HCT116 (cell line): ENCODE results near the gene RFX2. TPM values are rescaled to one million over a fixed set of nuclear protein-coding genes. Genes with fewer than 3 reads are reported as not detected.

Experiments
- ATAC-seq: fragments of 200-7000 bp; cut with Tn5 transposase; 2 replicates; pipeline ENCODE4 v1.9.1; 2020; ENCODE audit warnings: mild to moderate bottlenecking, moderate library complexity
- BruUV-seq: library from RNA; stranded (reverse); fragments of 400-500 nt; replicated peaks from 2 replicates; lab custom pipeline; 2021; lab: Mats Ljungman, UMichigan
- CTCF ChIA-PET: fragments of 300-600 bp; sonication (Branson Sonifier 250); formaldehyde crosslinking; loops from one replicate; lab custom pipeline; 2021; ENCODE audit warnings: antibody characterized with exemption; lab: Charles Lee
- POLR2A ChIA-PET: fragments of 300-600, 350-600 bp; sonication (Branson Sonifier 250); formaldehyde crosslinking; loops from one replicate; lab custom pipeline; 2021; ENCODE audit warnings: antibody characterized with exemption; lab: Charles Lee
- RAD21 ChIA-PET, 2 experiments: fragments of 300-600 bp; sonication (Branson Sonifier 250); formaldehyde crosslinking; loops; one replicate each; lab custom pipeline; 2023; ENCODE audit warnings: low total read pairs in 2 of 2; ENCODE audit not compliant: uncharacterized antibody in 2 of 2, unreplicated experiment in 2 of 2, low non-redundant PET in 1 of 2; lab: Charles Lee
- DNase-seq: peaks from one replicate; pipeline ENCODE4 v3.0.0-alpha.2; 2010; ENCODE audit warnings: low read depth, low spot score
- H2AFZ ChIP-seq: fragments of 200-600 bp; shearing (Covaris generic), sonication (generic); 2 replicates; pipeline ENCODE4 v1.6.1; 2017; ENCODE audit warnings: low read depth, mixed run types, mixed read lengths, antibody characterized with exemption, low read length; ENCODE audit not compliant: poor library complexity, severe bottlenecking
- H3K27ac ChIP-seq: 2 replicates; pipeline ENCODE4 v1.5.1; 2012; ENCODE audit warnings: low read depth, low read length
- H3K27me3 ChIP-seq: fragments of 200-600 bp; sonication (generic); 2 replicates; pipeline ENCODE4 v1.6.1; 2016; ENCODE audit warnings: mixed run types, low read length, mixed read lengths; ENCODE audit not compliant: insufficient read depth
- H3K36me3 ChIP-seq, 2 experiments: fragments of 200-500 bp in 1 of 2; fragments of 200-600 bp in 1 of 2; sonication (Bioruptor generic) in 1 of 2; sonication (generic) in 1 of 2; 2 replicates each; pipeline versions ENCODE4 v1.5.1 to v1.6.1; 2014 to 2016; ENCODE audit warnings: low read length in 2 of 2, inconsistent platforms in 1 of 2, mixed read lengths in 1 of 2, mixed run types in 1 of 2; ENCODE audit not compliant: insufficient read depth in 2 of 2, control insufficient read depth in 1 of 2
- H3K4me1 ChIP-seq, 2 experiments: fragments of 200-600 bp in 1 of 2; sonication (generic) in 1 of 2; 2 replicates each; pipeline versions ENCODE4 v1.5.1 to v1.6.1; 2012 to 2017; ENCODE audit warnings: low read length in 2 of 2, inconsistent platforms in 1 of 2, mild to moderate bottlenecking in 1 of 2, mixed read lengths in 1 of 2, mixed run types in 1 of 2, moderate library complexity in 1 of 2; ENCODE audit not compliant: insufficient read depth in 2 of 2, control insufficient read depth in 1 of 2
- H3K4me2 ChIP-seq: fragments of 200-600 bp; sonication (generic); 2 replicates; pipeline ENCODE4 v1.6.1; 2017; ENCODE audit warnings: mixed run types, low read length, mixed read lengths
- H3K4me3 ChIP-seq, 2 experiments: fragments of 200-600 bp in 1 of 2; sonication (generic) in 1 of 2; replicated peaks in 1 of 2; 2 replicates each; pipeline ENCODE4 v1.5.1; 2011 to 2016; ENCODE audit warnings: low read length in 2 of 2, control low read depth in 1 of 2, low read depth in 1 of 2, mild to moderate bottlenecking in 1 of 2, mixed read lengths in 1 of 2, mixed run types in 1 of 2
- H3K79me2 ChIP-seq: fragments of 200-600 bp; sonication (generic); 2 replicates; pipeline ENCODE4 v1.6.1; 2017; ENCODE audit warnings: mild to moderate bottlenecking, mixed run types, low read length, moderate library complexity, mixed read lengths; ENCODE audit not compliant: insufficient read depth
- H3K9ac ChIP-seq: fragments of 200-600 bp; sonication (generic); 2 replicates; pipeline ENCODE4 v1.6.1; 2016; ENCODE audit warnings: low read length, mixed read lengths
- H3K9me2 ChIP-seq: fragments of 200-600 bp; sonication (generic), shearing (Covaris generic); 2 replicates; pipeline ENCODE4 v1.6.1; 2017; ENCODE audit warnings: mixed run types, mild to moderate bottlenecking, moderate library complexity; ENCODE audit not compliant: insufficient read depth
- H3K9me3 ChIP-seq, 2 experiments: fragments of 200-500 bp in 1 of 2; fragments of 200-600 bp in 1 of 2; sonication (Bioruptor generic) in 1 of 2; sonication (generic) in 1 of 2; 2 replicates each; pipeline ENCODE4 v1.6.1; 2014 to 2017; ENCODE audit warnings: low read length in 2 of 2, mixed read lengths in 2 of 2, inconsistent platforms in 1 of 2, low read depth in 1 of 2, mild to moderate bottlenecking in 1 of 2, mixed run types in 1 of 2, moderate library complexity in 1 of 2; ENCODE audit not compliant: control insufficient read depth in 1 of 2, insufficient read depth in 1 of 2
- H4K20me1 ChIP-seq: fragments of 200-600 bp; sonication (generic), shearing (Covaris generic); 2 replicates; pipeline ENCODE4 v1.6.1; 2017; ENCODE audit warnings: mixed run types, mild to moderate bottlenecking, moderate library complexity; ENCODE audit not compliant: insufficient read depth
- CEBPB ChIP-seq: IDR thresholded peaks from 2 replicates; pipeline ENCODE4 v1.6.1; 2012; ENCODE audit warnings: low read depth
- EZH2 ChIP-seq: fragments of 200-600 bp; sonication (generic); IDR thresholded peaks from 2 replicates; pipeline ENCODE4 v1.6.1; 2017; ENCODE audit warnings: antibody characterized with exemption, mixed run types
- FOSL1 ChIP-seq: IDR thresholded peaks from 2 replicates; pipeline ENCODE4 v1.6.1; 2012; ENCODE audit warnings: low read depth
- JUND ChIP-seq: IDR thresholded peaks from 2 replicates; pipeline ENCODE4 v1.6.1; 2012
- POLR2A ChIP-seq: IDR thresholded peaks from 2 replicates; pipeline ENCODE4 v1.7.0; 2011; ENCODE audit warnings: borderline replicate concordance; ENCODE audit not compliant: insufficient read depth, insufficient read length; ENCODE audit errors: extremely low read depth
- POLR2AphosphoS5 ChIP-seq: IDR thresholded peaks from 2 replicates; pipeline ENCODE4 v1.6.1; 2011; ENCODE audit warnings: mild to moderate bottlenecking, low read depth, low read length, moderate library complexity
- RAD21 ChIP-seq: IDR thresholded peaks from 2 replicates; pipeline ENCODE4 v1.6.1; 2012; ENCODE audit warnings: low read depth, mild to moderate bottlenecking
- SRF ChIP-seq: IDR thresholded peaks from 2 replicates; pipeline ENCODE4 v1.6.1; 2012; ENCODE audit warnings: low read depth
- intact Hi-C: fragments of 100-400 bp; cut with micrococcal nuclease; formaldehyde crosslinking; loops from 2 replicates; pipeline ENCODE4 v1.10.0; 2022
- total RNA-seq: library from RNA; stranded (reverse); gene quantifications from one replicate; pipeline ENCODE4 v1.2.1, GENCODE V29; 2021; ENCODE audit not compliant: unreplicated experiment

Gene RFX2
- total RNA-seq, 1 experiment from 2014 or later = 13.7 TPM

DNA sequence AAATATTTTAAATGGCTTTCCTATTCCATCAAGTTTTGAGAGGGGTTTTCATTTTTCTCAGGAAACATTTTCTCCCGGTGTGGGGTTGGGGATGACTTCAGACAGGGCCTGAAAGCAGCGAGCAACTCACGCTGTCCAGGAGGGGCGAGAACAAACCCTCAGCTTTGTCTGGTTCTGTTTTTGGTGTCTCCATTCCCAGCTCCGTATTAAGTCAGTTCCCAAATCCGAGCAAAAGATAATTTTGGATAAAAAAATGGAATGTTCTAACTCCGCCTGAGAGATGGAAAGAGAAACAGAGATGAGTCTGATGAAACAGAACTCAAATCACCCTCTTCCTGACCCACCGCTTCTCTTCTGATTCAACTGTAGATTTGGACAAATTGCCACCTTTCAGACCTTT lies 38.4 kb downstream of the RFX2 start:
- intact Hi-C loops = no loop called here
- no peak overlapping the region for H3K9ac ChIP-seq
- H3K4me3 ChIP-seq = no peak overlapping the region
- no peak overlapping the region for H3K27ac ChIP-seq
- ChIA-PET RAD21 (no interaction called here), POLR2A (no interaction called here), CTCF (no interaction called here)
- no peaks in the 10 kb centered on the region for H3K9me3 ChIP-seq
- no peaks in the 10 kb centered on the region for H3K79me2 ChIP-seq
- ATAC-seq = no peak
- DNase-seq = no peak
- no peaks in the 10 kb centered on the region for H3K9me2 ChIP-seq
- no peaks in the 10 kb centered on the region for H4K20me1 ChIP-seq
- H3K27me3 ChIP-seq = no peaks in the 10 kb centered on the region
- H2AFZ ChIP-seq = no peak overlapping the region
- no peak overlapping the region for H3K4me2 ChIP-seq
- no TSS peak for BruUV-seq
- H3K36me3 ChIP-seq = no peaks in the 10 kb centered on the region
- H3K4me1 ChIP-seq = peaks cover 0 to 6% of the 10 kb centered on the region in 2 experiments; a peak in 1 of 4 replicates
- TF ChIP-seq FOSL1 = no peak

DNA sequence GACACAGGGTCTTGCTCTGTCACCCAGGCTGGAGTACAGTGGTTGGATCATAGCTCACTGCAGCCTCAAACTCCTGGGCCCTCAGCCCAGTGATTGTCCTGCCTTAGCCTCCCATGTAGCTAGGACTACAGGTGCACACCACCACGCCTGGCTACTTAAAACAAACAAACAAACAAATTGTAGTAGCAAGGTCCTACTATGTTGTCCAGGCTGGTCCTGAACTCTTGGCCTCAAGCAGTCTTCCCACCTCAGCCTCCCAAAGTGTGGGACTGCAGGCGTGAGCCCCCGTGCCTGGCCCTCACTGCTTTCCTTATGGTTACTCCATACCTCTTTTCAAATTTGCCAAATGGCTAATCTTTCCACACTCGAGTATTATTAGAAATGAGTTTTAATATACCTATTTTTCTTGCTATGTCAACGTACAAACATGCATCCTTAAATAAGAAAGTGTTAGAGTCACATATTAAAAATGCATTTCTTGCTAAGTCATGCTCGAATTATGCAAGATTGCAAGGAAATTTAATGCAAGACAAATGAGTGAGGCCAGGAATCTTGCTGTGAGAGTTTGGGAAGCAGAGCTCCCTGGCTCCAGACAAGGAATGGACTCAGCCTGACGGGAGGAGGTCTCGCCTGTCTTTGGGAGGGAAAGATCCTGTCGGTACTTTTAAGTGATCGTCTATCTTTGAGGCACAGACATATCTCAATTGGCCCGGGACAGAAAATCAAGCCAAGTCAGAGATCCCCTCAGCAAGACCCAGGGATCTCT lies 39.4 kb downstream of the RFX2 start:
- H3K4me2 ChIP-seq = no peak overlapping the region
- H3K36me3 ChIP-seq = no peaks in the 10 kb centered on the region
- ChIA-PET CTCF (no interaction called here), POLR2A (no interaction called here), RAD21 (no interaction called here)
- H3K27ac ChIP-seq = no peak overlapping the region
- H4K20me1 ChIP-seq = no peaks in the 10 kb centered on the region
- H3K27me3 ChIP-seq = no peaks in the 10 kb centered on the region
- H3K4me1 ChIP-seq = peaks cover 0 to 5% of the 10 kb centered on the region in 2 experiments; a peak in 2 of 4 replicates
- TF ChIP-seq RAD21 = no peak
- TF ChIP-seq SRF = no peak
- no peak for TF ChIP-seq EZH2
- no peak for TF ChIP-seq POLR2A
- TF ChIP-seq POLR2AphosphoS5 = no peak
- TF ChIP-seq CEBPB = no peak
- TF ChIP-seq JUND = no peak
- no peak for DNase-seq
- H3K9ac ChIP-seq = no peak overlapping the region
- intact Hi-C loops = no loop called here
- no peak overlapping the region for H3K4me3 ChIP-seq
- no peaks in the 10 kb centered on the region for H3K79me2 ChIP-seq
- H3K9me2 ChIP-seq = no peaks in the 10 kb centered on the region
- BruUV-seq = no TSS peak
- no peak for ATAC-seq
- no peak overlapping the region for H2AFZ ChIP-seq
- no peaks in the 10 kb centered on the region for H3K9me3 ChIP-seq
